HepG2 (cell line): ENCODE measurements around the gene SEM1. TPM values are rescaled to one million over a fixed set of nuclear protein-coding genes. Genes with fewer than 3 reads are reported as not detected.

Experiments used
- ATAC-seq: fragments of 200-7000 bp; cut with Tn5 transposase; 3 replicates; pipeline ENCODE4 v1.9.1; 2020; ENCODE audit warnings: mild to moderate bottlenecking, moderate library complexity
- BruUV-seq: library from RNA; stranded (reverse); fragments of 400-500 nt; replicated peaks from 2 replicates; lab custom pipeline; 2021; lab: Mats Ljungman, UMichigan
- CTCF ChIA-PET: fragments of 300-600 bp; formaldehyde crosslinking; extraction: SDS; loops from one replicate; lab custom pipeline; 2021; ENCODE audit warnings: low total read pairs, inconsistent platforms, low intra/inter-chr PET ratio; lab: Yijun Ruan, JAX
- POLR2A ChIA-PET: fragments of 350-600 bp; sonication (Branson Sonifier 250); formaldehyde crosslinking; loops from one replicate; lab custom pipeline; 2020; ENCODE audit warnings: antibody characterized with exemption, inconsistent platforms; lab: Yijun Ruan, JAX
- DNase-seq: peaks from one replicate; pipeline ENCODE4 v3.0.0-alpha.2; 2015; ENCODE audit warnings: low spot score
- FAIRE-seq: peaks from 3 replicates; lab custom pipeline; 2011; peaks lifted over from hg19 to GRCh38; lab: Jason Lieb, UNC
- H2AFZ ChIP-seq: one replicate; pipeline ENCODE4 v1.6.1; 2011; ENCODE audit warnings: low read length, inconsistent platforms
- H3K27ac ChIP-seq: fragments of 300-600 bp; 3 replicates; pipeline ENCODE4 v1.8.0; 2011; ENCODE audit warnings: mixed run types, mild to moderate bottlenecking, mixed read lengths, low read length, inconsistent platforms; ENCODE audit not compliant: insufficient read depth; ENCODE audit errors: extremely low read length
- H3K27me3 ChIP-seq, 2 experiments: fragments of 200-600 bp in 1 of 2; 2 replicates in 1 of 2; 3 replicates in 1 of 2; pipeline versions ENCODE4 v1.6.0 to v1.8.0; 2011; ENCODE audit warnings: low read length in 2 of 2, mild to moderate bottlenecking in 2 of 2, moderate library complexity in 2 of 2, inconsistent platforms in 1 of 2; ENCODE audit not compliant: insufficient read depth in 2 of 2, control insufficient read depth in 1 of 2
- H3K36me3 ChIP-seq, 2 experiments: fragments of 200-600 bp in 1 of 2; replicated peaks in 1 of 2; 2 replicates in 1 of 2; 3 replicates in 1 of 2; pipeline versions ENCODE4 v1.5.1 to v1.8.0; 2011; ENCODE audit warnings: low read length in 2 of 2, inconsistent platforms in 1 of 2; ENCODE audit not compliant: insufficient read depth in 2 of 2, control insufficient read depth in 1 of 2
- H3K4me1 ChIP-seq: 2 replicates; pipeline ENCODE4 v1.5.1; 2012; ENCODE audit warnings: low read length, inconsistent platforms; ENCODE audit not compliant: insufficient read depth
- H3K4me2 ChIP-seq: 2 replicates; pipeline ENCODE4 v1.6.0; 2011; ENCODE audit warnings: low read depth, low read length, inconsistent platforms
- H3K4me3 ChIP-seq, 3 experiments: fragments of 200-600 bp in 1 of 3; sonication (generic), shearing (Covaris generic) in 1 of 3; replicated peaks in 1 of 3; 2 replicates each; pipeline ENCODE4 v1.5.1; 2011 to 2016; ENCODE audit warnings: low read length in 3 of 3, inconsistent platforms in 2 of 3, low read depth in 2 of 3, mild to moderate bottlenecking in 2 of 3, control low read depth in 1 of 3, mixed read lengths in 1 of 3; ENCODE audit not compliant: insufficient read depth in 1 of 3
- H3K79me2 ChIP-seq: one replicate; pipeline ENCODE4 v1.6.1; 2011; ENCODE audit warnings: low read length, inconsistent platforms; ENCODE audit not compliant: insufficient read depth
- H3K9ac ChIP-seq: 2 replicates; pipeline ENCODE4 v1.6.0; 2011; ENCODE audit warnings: mild to moderate bottlenecking, low read depth, low read length, inconsistent platforms; ENCODE audit not compliant: insufficient read depth
- H3K9me3 ChIP-seq: 2 replicates; pipeline ENCODE4 v1.5.1; 2012; ENCODE audit warnings: mild to moderate bottlenecking, low read length
- H4K20me1 ChIP-seq: 2 replicates; pipeline ENCODE4 v1.6.0; 2011; ENCODE audit warnings: inconsistent platforms, mild to moderate bottlenecking, low read length, moderate library complexity; ENCODE audit not compliant: insufficient read depth
- CBX2 ChIP-seq, 2 experiments: fragments of 200-600 bp in 1 of 2; sonication (generic); formaldehyde crosslinking in 1 of 2; IDR thresholded peaks; 2 replicates each; pipeline versions ENCODE4 v1.7.0 to v1.8.1; 2018 to 2022; ENCODE audit warnings: low read depth in 2 of 2, low read length in 1 of 2, mild to moderate bottlenecking in 1 of 2, missing genetic modification reagents in 1 of 2
- ERF ChIP-seq: IDR thresholded peaks from 2 replicates; pipeline ENCODE4 v1.6.1; 2018; ENCODE audit warnings: missing biosample characterization, missing genetic modification reagents
- KAT7 ChIP-seq: IDR thresholded peaks from 2 replicates; pipeline ENCODE4 v1.6.1; 2018; ENCODE audit warnings: borderline replicate concordance, missing compliant biosample characterization
- MEF2D ChIP-seq: sonication (generic); formaldehyde crosslinking; IDR thresholded peaks from 2 replicates; pipeline ENCODE4 v1.5.1; 2020; ENCODE audit warnings: mild to moderate bottlenecking, missing genetic modification reagents
- MYNN ChIP-seq: sonication (generic); formaldehyde crosslinking; IDR thresholded peaks from 2 replicates; pipeline ENCODE4 v1.4.0; 2020; ENCODE audit warnings: mild to moderate bottlenecking, low read depth, missing genetic modification reagents
- NFATC3 ChIP-seq: sonication (generic); formaldehyde crosslinking; IDR thresholded peaks from 2 replicates; pipeline ENCODE4 v1.5.1; 2020; ENCODE audit warnings: mild to moderate bottlenecking, missing genetic modification reagents
- PPARG ChIP-seq: conservative IDR thresholded peaks from 2 replicates; pipeline ENCODE4 v1.6.1; 2016; ENCODE audit warnings: missing biosample characterization, missing genetic modification reagents
- SIX4 ChIP-seq: sonication (generic); formaldehyde crosslinking; IDR thresholded peaks from 2 replicates; pipeline ENCODE4 v1.4.0; 2020; ENCODE audit warnings: missing genetic modification reagents
- SRSF1 ChIP-seq: fragments of 200-400 bp; formaldehyde crosslinking; optimal IDR thresholded peaks from 2 replicates; pipeline ENCODE3; 2017; ENCODE audit warnings: mild to moderate bottlenecking, low read depth, low read length, moderate library complexity
- SSRP1 ChIP-seq: IDR thresholded peaks from 2 replicates; pipeline ENCODE4 v1.6.1; 2016; ENCODE audit warnings: control low read depth
- ZNF20 ChIP-seq: sonication (generic); formaldehyde crosslinking; IDR thresholded peaks from 2 replicates; pipeline ENCODE4 v1.4.0; 2020; ENCODE audit warnings: mild to moderate bottlenecking, moderate library complexity, missing genetic modification reagents
- ZNF563 ChIP-seq: sonication (generic); formaldehyde crosslinking; IDR thresholded peaks from 2 replicates; pipeline ENCODE4 v1.8.0; 2022; ENCODE audit warnings: mild to moderate bottlenecking, moderate library complexity, missing genetic modification reagents
- ZNF775 ChIP-seq: sonication (generic); formaldehyde crosslinking; IDR thresholded peaks from 2 replicates; pipeline ENCODE4 v1.4.0; 2020; ENCODE audit warnings: missing genetic modification reagents, mild to moderate bottlenecking, moderate library complexity, borderline replicate concordance
- WGBS: methylation state at CpG from one replicate; pipeline ENCODE4 v1.1.6; 2017; ENCODE audit warnings: low lambda C conversion rate; 5-methylcytosine and 5-hydroxymethylcytosine counted together
- in situ Hi-C: cut with HindIII; loops from 2 replicates; pipeline ENCODE4 v1.10.0; 2017; ENCODE audit warnings: low pct_unique_long_range_greater_than_20kb; ENCODE audit not compliant: extremely low pct_ligation_motif_present
- intact Hi-C: fragments of 100-400 bp; cut with micrococcal nuclease; formaldehyde crosslinking; loops from one replicate; pipeline ENCODE4 v1.10.0; 2022; ENCODE audit not compliant: unreplicated experiment
- polyA plus RNA-seq, 8 experiments: library from polyadenylated mRNA; depleted of rRNA in 3 of 8; stranded (reverse) in 7 of 8; unstranded in 1 of 8; fragments of >200 nt; fragmentation: Illumina TruSeq in 4 of 8; extraction: Trizol in 4 of 8; gene quantifications; 2 replicates each; pipeline versions ENCODE4 v1.2.1 to v1.2.3, GENCODE V29; 2011 to 2016; ENCODE audit warnings: low read depth in 4 of 8, missing spikeins in 1 of 8, mixed read lengths in 1 of 8; ENCODE audit not compliant: insufficient read depth in 1 of 8
- total RNA-seq, 5 experiments: library from RNA; depleted of rRNA; stranded (reverse); fragments of >200 nt; fragmentation: Illumina TruSeq; extraction: Trizol; gene quantifications; 2 replicates each; pipeline ENCODE4 v1.2.3, GENCODE V29; 2016; ENCODE audit warnings: low read depth in 1 of 5
- TF ChIP-seq, protein P1 (sequence below): sonication (generic); formaldehyde crosslinking; IDR thresholded peaks from 2 replicates; pipeline ENCODE4 v1.8.1; 2023; ENCODE audit warnings: mild to moderate bottlenecking, missing genetic modification reagents, borderline replicate concordance

SEM1 gene
- total and polyA plus RNA-seq, 2 of the 13 experiments (the other 11 are each of a cell fraction or from before 2014, with no cell fraction given) = 40.7 to 174 TPM

DNA sequence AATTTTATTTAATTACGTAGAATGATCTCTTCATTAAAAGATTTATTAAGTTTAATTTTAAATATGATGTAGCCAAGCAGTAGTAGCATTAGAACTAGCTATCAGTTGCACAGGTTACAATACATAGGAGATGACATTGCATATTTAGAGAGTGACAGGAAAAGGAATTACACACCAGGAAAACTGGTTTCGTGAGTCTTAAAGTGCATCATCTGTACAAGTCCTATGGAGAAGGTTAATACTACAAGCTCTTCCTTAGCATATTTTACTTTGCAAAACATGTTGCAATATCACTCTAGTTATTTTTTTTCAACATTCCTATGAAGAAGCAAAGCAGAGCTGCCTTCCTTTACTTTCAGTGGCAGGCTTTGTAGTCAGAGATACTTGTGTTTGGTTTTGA is 20.2 kb upstream of the SEM1 start:
- 16% methylated on average over 2 of the region's 2 CpGs for WGBS
- no peaks in the 10 kb centered on the region for H4K20me1 ChIP-seq
- ATAC-seq (no peak), DNase-seq (no peak), FAIRE-seq (no peak)
- in situ Hi-C loops = no loop called here
- H3K79me2 ChIP-seq = no peaks in the 10 kb centered on the region
- H3K36me3 ChIP-seq = no peaks in the 10 kb centered on the region
- H3K9ac ChIP-seq = no peak overlapping the region
- ChIA-PET POLR2A (no interaction called here), CTCF (no interaction called here)
- TF ChIP-seq ZNF20 (CRISPR knock-in tag) (no peak), PPARG (no peak)
- no peak overlapping the region for H3K27ac ChIP-seq
- BruUV-seq = no TSS peak
- intact Hi-C loops = no loop called here
- no peak overlapping the region for H3K4me2 ChIP-seq
- no peak overlapping the region for H2AFZ ChIP-seq
- H3K4me3 ChIP-seq = no peak overlapping the region
- H3K4me1 ChIP-seq = no peaks in the 10 kb centered on the region
- no peaks in the 10 kb centered on the region for H3K9me3 ChIP-seq
- H3K27me3 ChIP-seq = no peaks in the 10 kb centered on the region

DNA sequence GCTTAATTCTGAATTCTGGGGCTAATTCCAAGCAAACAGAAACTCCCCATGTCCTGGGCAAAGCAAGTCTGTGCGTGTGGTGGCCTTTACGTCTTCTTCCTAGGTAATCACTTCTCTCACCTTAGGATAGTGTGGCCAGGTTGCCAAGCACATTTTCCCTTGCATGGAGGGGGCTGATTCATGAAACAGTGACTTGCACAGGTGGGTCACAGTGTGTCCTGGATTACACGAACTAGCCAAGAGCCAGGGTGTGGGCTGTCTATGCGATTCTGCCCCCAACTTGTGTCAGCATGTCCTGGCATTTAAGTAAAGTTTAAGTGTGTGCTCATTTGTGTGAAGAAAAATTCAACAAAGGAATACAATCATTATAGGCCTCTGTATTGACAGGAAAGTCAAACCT is 18.5 kb upstream of the SEM1 start:
- no peak overlapping the region for H2AFZ ChIP-seq
- ATAC-seq = no peak
- POLR2A ChIA-PET = no interaction called here
- H3K4me2 ChIP-seq = no peak overlapping the region
- H3K4me3 ChIP-seq = no peak overlapping the region
- H3K79me2 ChIP-seq = no peaks in the 10 kb centered on the region
- CTCF ChIA-PET = no interaction called here
- TF ChIP-seq ERF (CRISPR knock-in tag) = no peak
- no peak for TF ChIP-seq SSRP1 (CRISPR knock-in tag)
- no peak for TF ChIP-seq MYNN
- no peak for TF ChIP-seq ZNF563
- TF ChIP-seq, protein P1, sequence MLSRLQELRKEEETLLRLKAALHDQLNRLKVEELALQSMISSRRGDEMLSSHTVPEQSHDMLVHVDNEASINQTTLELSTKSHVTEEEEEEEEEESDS (CRISPR knock-in tag) = no peak
- TF ChIP-seq CBX2 (IDR thresholded peaks at IDR 0.05; ENCODE audit: low read depth, low read length) = no peak
- TF ChIP-seq CBX2 (CRISPR knock-in tag; IDR thresholded peaks at IDR 0.05; ENCODE audit: low read depth) = no peak
- no peak for TF ChIP-seq ZNF775
- TF ChIP-seq KAT7 (CRISPR knock-in tag) = no peak
- no peak for TF ChIP-seq MEF2D
- TF ChIP-seq NFATC3 = no peak
- TF ChIP-seq SRSF1 = no peak
- no peak for TF ChIP-seq SIX4 (CRISPR knock-in tag)
- TF ChIP-seq, all 625 proteins: peak for 0
- no peak overlapping the region for H3K9ac ChIP-seq
- no peaks in the 10 kb centered on the region for H4K20me1 ChIP-seq
- WGBS = 71% methylated on average over 4 of the region's 4 CpGs
- no peaks in the 10 kb centered on the region for H3K36me3 ChIP-seq
- no peaks in the 10 kb centered on the region for H3K9me3 ChIP-seq
- in situ Hi-C loops = no loop called here
- no peak for FAIRE-seq
- H3K27me3 ChIP-seq = no peaks in the 10 kb centered on the region
- DNase-seq = no peak
- H3K27ac ChIP-seq = no peak overlapping the region
- no TSS peak for BruUV-seq
- H3K4me1 ChIP-seq = no peaks in the 10 kb centered on the region
- intact Hi-C loops = no loop called here
